ENCODE results near the gene MPC2.

DNA sequence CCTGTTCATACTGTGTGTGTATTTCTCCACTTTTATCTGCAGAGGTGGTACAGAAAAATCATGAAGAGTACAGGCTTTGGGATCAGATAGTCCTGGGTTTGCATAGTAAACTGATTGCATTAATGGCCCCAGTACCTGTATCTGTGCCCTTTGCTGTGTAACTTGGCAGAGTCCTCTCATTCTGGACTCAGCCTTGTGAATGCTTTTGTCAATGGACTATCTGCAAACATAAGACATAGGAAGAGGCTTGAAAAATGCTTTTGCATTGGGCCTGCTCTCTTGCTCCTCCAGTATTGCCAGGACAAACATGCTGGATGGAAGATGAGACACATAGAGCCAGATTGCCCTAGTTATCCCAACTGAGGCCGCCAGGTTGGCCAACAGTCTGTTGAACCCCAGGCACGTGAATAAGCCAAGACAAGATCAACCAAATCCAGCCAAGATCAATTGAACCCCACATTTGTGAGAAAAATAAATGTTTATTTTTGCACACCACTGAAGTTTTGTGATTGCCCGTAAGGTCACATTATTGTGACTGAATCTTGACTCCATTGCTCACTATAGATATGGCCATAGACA lies 60.2 kb downstream of the MPC2 start:
- TF ChIP-seq POLR2A (IDR thresholded peaks at IDR 0.05): no peak
- TF ChIP-seq, protein P1, sequence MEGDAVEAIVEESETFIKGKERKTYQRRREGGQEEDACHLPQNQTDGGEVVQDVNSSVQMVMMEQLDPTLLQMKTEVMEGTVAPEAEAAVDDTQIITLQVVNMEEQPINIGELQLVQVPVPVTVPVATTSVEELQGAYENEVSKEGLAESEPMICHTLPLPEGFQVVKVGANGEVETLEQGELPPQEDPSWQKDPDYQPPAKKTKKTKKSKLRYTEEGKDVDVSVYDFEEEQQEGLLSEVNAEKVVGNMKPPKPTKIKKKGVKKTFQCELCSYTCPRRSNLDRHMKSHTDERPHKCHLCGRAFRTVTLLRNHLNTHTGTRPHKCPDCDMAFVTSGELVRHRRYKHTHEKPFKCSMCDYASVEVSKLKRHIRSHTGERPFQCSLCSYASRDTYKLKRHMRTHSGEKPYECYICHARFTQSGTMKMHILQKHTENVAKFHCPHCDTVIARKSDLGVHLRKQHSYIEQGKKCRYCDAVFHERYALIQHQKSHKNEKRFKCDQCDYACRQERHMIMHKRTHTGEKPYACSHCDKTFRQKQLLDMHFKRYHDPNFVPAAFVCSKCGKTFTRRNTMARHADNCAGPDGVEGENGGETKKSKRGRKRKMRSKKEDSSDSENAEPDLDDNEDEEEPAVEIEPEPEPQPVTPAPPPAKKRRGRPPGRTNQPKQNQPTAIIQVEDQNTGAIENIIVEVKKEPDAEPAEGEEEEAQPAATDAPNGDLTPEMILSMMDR (IDR thresholded peaks at IDR 0.05): no peak
